Bone marrow (tissue), 2 donors: ENCODE results near the gene KCNQ1.

ENCODE experiments used
- DNase-seq, 2 donors: peaks; one replicate each; lab custom pipeline; 2025; lab: John Stamatoyannopoulos, UW

Gene KCNQ1

GRCh38 chr11:2883979-2884815 lies 439.4 kb downstream of the KCNQ1 start:
- no peak for DNase-seq

DNA sequence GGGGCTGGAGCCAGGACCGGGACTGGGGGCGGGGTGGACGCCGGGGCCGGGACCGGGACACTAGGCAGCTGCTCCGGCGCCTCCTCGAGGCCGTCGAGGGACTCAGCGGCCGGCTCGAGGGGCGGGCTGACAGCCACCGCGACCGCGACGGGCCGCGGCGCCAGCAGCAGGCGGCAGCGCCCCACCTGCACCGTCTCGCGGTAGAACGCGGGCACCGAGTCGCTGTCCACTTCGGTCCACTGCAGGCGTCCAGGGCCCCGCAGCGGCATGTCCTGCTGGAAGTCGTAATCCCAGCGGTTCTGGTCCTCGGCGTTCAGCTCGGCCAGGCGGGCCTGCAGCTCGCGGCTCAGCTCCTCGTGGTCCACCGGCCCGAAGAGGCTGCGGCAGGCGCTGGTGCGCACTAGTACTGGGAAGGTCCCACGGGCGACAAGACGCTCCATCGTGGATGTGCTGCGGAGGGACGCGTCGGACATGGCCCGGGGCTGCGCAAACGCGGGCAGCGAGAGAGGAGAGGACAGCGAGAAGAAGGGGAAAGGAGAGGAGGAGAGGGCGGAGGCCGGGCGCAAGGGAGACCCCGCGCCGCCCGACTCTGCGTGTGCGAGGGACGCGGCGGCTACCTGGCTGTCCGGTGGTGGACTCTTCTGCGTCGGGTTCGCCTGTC lies 440.3 kb downstream of the KCNQ1 start:
- DNase-seq = peak in 1 of 2 donors; percentile 62

- peak; percentile 19 to 62 for DNase-seq
Measured at GRCh38 chr11:2885678-2886081, 440.9 kb downstream of the KCNQ1 start, which contains the start of gene CDKN1C. TSS of gene CDKN1C (minus strand) at chr11:2885775. CDS start at chr11:2885456, 319 bp downstream.

GRCh38 chr11:2886191-2886894 lies 441.5 kb downstream of the KCNQ1 start:
- no peak for DNase-seq

DNA sequence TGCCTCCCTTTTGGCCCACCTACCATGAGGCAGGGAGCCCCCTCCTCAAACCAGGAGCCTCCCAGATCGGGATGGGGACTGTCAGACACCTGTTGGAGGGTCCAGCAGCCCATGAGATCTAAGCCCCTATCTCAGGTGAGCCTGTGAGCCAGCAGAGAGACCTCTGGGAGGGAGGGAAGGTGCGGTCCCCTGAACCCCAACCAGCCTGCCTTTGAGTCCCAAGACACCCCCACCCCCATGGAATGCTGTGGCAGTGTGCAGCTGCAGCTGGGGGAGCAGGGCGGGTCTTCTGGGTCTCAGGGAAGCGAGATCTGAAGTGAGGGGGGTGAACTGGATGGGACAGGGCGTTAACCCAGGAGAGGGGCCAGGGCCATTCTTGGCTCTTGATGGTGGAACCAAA lies 442.1 kb downstream of the KCNQ1 start:
- no peak for DNase-seq

DNA sequence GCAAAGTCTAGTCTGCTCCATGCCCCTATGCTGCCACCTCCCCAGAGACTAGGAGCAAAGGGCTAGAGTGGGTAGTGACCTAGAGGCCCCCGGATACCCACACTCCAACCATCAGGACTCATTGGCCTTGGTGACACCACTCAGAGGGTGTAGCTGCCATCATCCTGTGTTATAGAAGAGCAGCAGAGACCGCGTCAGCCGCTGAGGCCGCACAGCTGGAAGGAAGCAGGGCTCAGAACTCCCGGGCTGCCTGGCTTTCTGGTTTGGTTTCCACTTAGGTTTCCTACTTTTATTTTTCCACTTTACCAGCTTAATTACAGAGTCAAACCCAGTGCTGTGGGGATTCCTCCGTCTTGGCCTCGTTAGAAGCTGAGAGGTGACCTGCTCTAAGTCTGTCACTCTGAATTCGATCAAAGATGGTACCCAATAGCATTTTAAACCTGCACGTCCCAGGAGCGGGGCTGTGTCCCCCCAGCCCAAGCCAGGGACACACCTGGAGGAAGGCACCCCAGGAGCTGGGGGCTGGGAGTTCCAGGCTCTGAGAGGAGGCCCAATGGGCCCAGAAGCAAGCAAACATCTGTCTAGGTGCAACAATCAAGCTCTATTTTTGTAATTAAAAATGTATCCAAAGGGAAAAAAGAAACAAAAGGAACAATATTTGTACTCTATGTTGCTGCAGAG lies 442.8 kb downstream of the KCNQ1 start:
- no peak for DNase-seq

- peak; percentile 52 to 73 for DNase-seq
Measured at GRCh38 chr11:2888266-2888968, 443.6 kb downstream of the KCNQ1 start.

- no peak for DNase-seq
Measured at GRCh38 chr11:2889362-2890273, 444.8 kb downstream of the KCNQ1 start.

GRCh38 chr11:2890466-2891294 lies 445.9 kb downstream of the KCNQ1 start:
- DNase-seq = no peak

DNA sequence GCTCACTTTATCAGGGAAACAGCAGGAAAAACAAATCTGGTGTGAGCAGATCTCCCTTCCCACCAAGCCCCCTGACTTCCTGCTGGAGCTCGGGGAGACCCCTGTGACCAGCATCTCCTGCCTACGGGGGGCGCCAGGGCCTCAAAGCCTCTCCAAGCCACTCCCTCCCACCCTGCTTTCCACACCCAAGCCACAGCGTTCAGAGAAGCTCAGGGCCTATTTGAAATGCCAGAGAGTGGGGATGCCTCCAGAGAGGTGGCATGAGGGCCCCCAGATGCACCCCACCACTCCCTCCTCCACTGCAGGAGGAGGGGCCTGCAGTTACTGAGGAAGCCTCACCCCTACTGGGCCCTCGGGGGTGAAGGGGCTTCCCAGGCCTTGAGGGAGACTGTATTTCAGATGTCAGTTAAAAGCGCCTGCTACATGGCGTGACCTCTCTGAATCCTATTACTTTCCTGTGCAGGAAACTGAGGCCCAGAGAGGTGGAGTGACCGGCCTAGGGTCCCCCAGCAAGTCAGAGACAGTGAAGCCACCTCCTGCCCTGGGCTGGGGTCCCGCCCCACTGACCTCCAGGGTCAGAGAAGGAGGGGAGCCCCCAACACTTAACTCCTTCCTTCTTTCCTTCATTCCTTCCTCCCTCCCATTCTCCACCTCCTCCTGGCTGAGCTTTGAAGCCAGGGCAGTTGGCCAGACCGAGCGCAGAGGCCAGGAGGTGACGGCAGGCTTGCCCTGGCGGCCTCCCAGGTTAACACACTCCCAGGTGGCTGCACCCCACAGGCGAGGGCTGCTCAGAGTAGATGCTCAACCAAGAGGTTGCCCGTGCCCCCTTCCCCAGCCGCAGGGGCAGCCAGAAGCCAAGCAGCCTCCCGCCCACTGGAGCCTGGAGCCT lies 446.8 kb downstream of the KCNQ1 start:
- DNase-seq = no peak

DNA sequence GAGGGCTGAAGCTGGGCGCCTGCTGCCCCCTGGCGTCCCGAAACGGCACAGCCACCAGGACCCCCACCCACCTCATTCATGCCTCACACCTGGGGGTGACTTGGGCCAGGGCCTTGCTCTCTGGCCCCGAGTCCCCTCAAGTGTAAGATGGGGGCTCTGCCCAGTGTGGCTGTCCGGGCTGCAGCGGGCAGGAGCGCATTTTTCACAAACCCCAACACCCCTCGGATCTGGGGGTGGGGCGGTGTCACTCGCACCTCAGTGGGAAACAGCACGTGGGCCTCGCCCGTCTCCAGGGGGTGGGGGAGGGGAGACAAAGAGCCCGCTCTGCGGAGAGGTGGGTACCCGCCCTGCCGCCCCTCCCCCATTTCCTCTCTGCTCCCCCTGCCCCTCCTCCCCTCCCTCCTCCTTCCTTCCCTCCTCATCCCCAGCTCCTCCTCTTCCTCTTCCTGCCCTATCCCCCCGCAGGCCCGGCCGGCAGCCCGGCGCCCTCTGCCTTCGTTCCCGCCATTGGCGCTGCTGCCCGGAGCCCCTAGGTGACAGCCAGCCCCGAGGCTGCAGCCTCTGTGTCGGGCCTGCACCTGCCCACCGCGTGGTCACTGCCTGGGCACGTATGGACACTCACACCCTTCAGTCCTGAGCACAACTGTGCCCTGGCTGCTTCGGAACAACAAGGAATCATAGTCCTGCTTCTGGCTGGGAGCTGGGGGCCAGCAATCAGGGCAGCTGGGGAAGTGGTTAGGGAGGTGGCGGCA lies 447.6 kb downstream of the KCNQ1 start:
- peak; percentile 25 to 57 for DNase-seq

DNA sequence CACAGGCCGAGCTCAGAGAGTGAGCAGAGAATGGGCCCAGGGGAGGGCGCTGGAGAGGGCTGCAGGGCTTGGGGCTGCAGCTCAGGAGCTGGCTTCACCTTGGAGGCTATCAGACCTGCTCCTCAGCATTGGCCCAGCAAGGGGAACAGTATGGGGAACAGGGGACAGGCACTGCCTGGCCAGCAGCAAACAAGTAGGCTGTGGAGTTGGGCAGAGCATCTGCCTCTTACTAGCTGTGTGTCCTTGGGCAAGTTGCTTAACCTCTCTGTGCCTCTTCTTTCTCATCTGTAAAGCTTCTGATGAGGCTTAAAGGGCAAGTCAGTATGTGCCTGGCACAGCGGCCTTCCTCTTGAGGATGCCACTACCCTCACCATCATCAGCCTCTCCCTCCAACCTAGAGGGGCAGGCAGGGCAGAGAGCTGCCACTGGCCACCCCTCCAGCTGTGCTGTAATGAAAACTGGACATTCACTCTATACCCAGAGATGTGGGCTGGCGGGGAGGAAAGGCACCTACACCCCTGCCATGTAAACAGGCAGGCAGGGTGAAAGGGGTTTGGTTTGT lies 448.2 kb downstream of the KCNQ1 start:
- no peak for DNase-seq

- no peak for DNase-seq
Measured at GRCh38 chr11:2893935-2894334, 449.1 kb downstream of the KCNQ1 start.

DNA sequence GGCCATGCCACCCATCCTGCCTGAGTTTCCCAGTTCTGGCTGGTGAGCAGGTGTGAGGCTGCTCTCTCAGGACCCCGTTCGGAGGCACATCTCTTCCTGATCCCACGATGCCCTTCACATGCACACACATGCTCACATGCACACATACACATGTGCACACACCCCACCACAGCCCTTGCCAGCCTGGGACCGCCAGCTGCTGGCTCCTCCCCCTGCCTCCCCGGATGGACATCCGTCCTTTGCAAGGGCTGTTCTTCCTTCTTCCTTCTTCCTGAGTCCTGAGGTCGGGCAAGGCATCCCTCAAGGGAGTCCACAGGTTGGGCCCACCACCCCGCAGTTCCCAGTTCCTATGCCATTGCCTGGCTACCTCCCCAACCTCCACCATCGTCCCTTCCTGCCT lies 451.2 kb downstream of the KCNQ1 start:
- DNase-seq = no peak

DNA sequence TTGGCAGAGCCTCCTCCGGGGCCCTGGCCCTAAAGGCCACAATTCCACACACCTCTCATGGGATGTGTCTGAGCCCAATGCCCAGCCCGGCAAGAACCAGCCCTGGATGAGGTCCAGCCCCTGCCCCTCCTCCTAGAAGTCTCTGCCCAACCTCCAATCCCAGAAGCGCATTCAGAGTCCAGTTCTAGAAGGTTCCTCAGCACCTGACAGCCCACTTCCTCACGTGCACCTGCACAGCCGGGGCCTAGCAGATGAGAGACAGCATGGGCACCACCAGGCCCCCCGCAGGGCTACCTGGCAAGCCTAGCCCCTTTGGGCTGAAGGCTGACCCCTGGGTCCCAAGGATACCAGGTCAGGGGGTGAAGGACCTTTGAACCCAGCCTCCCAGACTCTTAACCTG lies 452.2 kb downstream of the KCNQ1 start:
- no peak for DNase-seq

DNA sequence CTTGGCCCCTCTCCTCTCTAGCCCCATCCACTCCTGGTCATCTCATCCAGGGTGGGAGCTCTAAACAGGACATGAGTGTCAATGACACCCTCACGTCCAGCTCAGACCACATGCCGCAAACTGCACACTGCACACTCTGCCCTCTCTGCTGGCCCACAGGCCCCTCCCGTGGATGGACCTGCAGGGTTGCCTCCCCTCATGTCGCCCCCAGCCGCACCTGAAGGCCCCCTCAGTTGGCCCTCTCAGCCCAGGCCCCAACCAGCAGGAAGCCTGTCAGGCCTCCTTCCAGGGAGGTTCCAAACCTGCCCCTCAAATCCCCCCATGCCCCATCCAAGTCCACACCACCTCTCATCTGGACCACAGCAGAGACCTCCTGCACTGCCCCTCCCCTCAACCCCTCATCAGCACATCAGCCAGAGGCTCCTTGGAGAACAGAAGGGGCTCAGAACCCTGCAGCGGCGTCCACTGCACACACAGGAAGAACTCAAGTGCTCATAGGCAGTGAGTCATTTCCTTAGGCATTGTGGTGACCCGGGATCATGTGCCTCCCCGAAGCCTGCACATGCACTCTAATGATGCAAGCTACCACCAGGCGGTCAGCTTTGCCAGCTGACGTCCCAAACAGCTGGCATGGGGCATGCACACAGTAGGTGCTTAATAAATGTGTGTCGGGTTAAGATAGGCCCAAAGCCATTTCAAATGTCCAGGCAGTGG lies 453.7 kb downstream of the KCNQ1 start:
- peak; percentile 37 to 73 for DNase-seq
